Adipocyte (in vitro differentiated cells): ENCODE measurements around the gene IKZF1.
A peak's percentile ranks its signal among the peaks of the same experiment; 100 is the strongest.

Experiments
- DNase-seq: peaks from one replicate; pipeline ENCODE4 v3.0.0-alpha.2; 2015; ENCODE audit warnings: low read depth
- H3K27me3 ChIP-seq: replicated peaks from 2 replicates; pipeline ENCODE4 v1.7.0; 2013; ENCODE audit warnings: mild to moderate bottlenecking, low read length, moderate library complexity; ENCODE audit not compliant: control insufficient read depth, insufficient read depth
- H3K36me3 ChIP-seq: 2 replicates; pipeline ENCODE4 v1.7.0; 2013; ENCODE audit warnings: low read length, mild to moderate bottlenecking, moderate library complexity; ENCODE audit not compliant: control insufficient read depth, insufficient read depth, severe bottlenecking
- H3K4me1 ChIP-seq: 2 replicates; pipeline ENCODE4 v1.7.0; 2013; ENCODE audit warnings: mild to moderate bottlenecking, low read length, moderate library complexity; ENCODE audit not compliant: control insufficient read depth, insufficient read depth
- H3K4me3 ChIP-seq: 2 replicates; pipeline ENCODE4 v1.7.0; 2013; ENCODE audit warnings: mild to moderate bottlenecking, low read length, moderate library complexity
- H3K9ac ChIP-seq: 2 replicates; pipeline ENCODE4 v1.7.0; 2013; ENCODE audit warnings: mild to moderate bottlenecking, low read length, moderate library complexity
- H3K9me3 ChIP-seq: 2 replicates; pipeline ENCODE4 v1.7.0; 2013; ENCODE audit warnings: mild to moderate bottlenecking, low read length, moderate library complexity; ENCODE audit not compliant: control insufficient read depth

The IKZF1 gene

GRCh38 chr7:50450590-50451032 is 146.1 kb downstream of the IKZF1 start:
- H3K9ac ChIP-seq = peak overlapping the region; percentile 87
- peaks cover 9% of the 10 kb centered on the region for H3K36me3 ChIP-seq
- no peak for DNase-seq
- peaks cover 11% of the 10 kb centered on the region for H3K27me3 ChIP-seq
- H3K9me3 ChIP-seq = no peaks in the 10 kb centered on the region
- H3K4me1 ChIP-seq = peaks cover 12% of the 10 kb centered on the region
- peak overlapping the region; percentile 92 for H3K4me3 ChIP-seq
